H1 (cell line): ENCODE measurements around the gene PLXNA4.

Source experiments
- POLR2AphosphoS5 ChIP-seq: IDR thresholded peaks from 2 replicates; pipeline ENCODE4 v1.6.1; 2011; ENCODE audit warnings: low read depth, low read length
- RBBP5 ChIP-seq: IDR thresholded peaks from 2 replicates; pipeline ENCODE4 v1.7.1; 2012; ENCODE audit warnings: low read depth, mild to moderate bottlenecking, inconsistent platforms, low read length, moderate library complexity, borderline replicate concordance

- TF ChIP-seq RBBP5: no peak
- no peak for TF ChIP-seq POLR2AphosphoS5
Measured at GRCh38 chr7:132430041-132430855, 146.0 kb downstream of the PLXNA4 start.
